Body of pancreas (tissue), 4 donors: ENCODE results near the gene ARPC2.

Experiments
- POLR2A ChIP-seq, 3 donors: fragments of 450-650 bp; IDR thresholded peaks; one replicate each; pipeline ENCODE4 v1.6.1; 2016; ENCODE audit warnings: antibody characterized with exemption in 3 of 3, mild to moderate bottlenecking in 2 of 3
- TF ChIP-seq, protein P1 (sequence below), 7 experiments: fragments of 450-650 bp in 4 of 7; fragments of 200-600 bp in 3 of 7; sonication (generic) in 3 of 7; IDR thresholded peaks; one replicate each; pipeline ENCODE4 v1.5.1; 2016 to 2019; ENCODE audit warnings: antibody characterized with exemption in 7 of 7

DNA sequence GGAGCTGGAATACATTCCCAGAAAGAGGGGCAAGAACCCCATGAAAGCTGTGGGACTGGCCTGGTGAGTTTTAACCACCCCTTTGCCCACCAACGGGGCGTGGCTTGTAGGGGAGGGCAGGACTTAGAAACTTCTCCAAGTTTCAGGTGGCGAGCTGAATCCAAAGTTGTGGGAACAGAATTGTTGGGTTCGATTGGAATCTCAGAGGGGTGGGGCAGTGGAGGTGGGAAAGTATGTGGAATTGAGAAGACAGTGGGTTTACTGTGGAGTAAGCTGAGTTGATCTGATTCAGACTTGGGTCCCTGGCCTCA is 54.5 kb downstream of the ARPC2 start:
- TF ChIP-seq, protein P1, sequence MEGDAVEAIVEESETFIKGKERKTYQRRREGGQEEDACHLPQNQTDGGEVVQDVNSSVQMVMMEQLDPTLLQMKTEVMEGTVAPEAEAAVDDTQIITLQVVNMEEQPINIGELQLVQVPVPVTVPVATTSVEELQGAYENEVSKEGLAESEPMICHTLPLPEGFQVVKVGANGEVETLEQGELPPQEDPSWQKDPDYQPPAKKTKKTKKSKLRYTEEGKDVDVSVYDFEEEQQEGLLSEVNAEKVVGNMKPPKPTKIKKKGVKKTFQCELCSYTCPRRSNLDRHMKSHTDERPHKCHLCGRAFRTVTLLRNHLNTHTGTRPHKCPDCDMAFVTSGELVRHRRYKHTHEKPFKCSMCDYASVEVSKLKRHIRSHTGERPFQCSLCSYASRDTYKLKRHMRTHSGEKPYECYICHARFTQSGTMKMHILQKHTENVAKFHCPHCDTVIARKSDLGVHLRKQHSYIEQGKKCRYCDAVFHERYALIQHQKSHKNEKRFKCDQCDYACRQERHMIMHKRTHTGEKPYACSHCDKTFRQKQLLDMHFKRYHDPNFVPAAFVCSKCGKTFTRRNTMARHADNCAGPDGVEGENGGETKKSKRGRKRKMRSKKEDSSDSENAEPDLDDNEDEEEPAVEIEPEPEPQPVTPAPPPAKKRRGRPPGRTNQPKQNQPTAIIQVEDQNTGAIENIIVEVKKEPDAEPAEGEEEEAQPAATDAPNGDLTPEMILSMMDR (IDR thresholded peaks at IDR 0.05) = no peak
- TF ChIP-seq POLR2A (IDR thresholded peaks at IDR 0.05) = no peak
